GM19455 (cell line): ENCODE data around the gene LY6G5B.

ENCODE experiments used
- ATAC-seq: cut with Tn5 transposase; IDR thresholded peaks from one replicate; pipeline ENCODE4 v1.9.1; 2021; ENCODE audit not compliant: unreplicated experiment

The LY6G5B gene

GRCh38 chr6:31640612-31641011 lies 29.2 kb upstream of the LY6G5B start:
- no peak for ATAC-seq

GRCh38 chr6:31641370-31641769 lies 28.4 kb upstream of the LY6G5B start:
- no peak for ATAC-seq

GRCh38 chr6:31642798-31643570 lies 26.8 kb upstream of the LY6G5B start:
- no peak for ATAC-seq

- no peak for ATAC-seq
These were observed 25.8 kb upstream of the LY6G5B start for GRCh38 chr6:31643818-31644454.

GRCh38 chr6:31645325-31645724 lies 24.5 kb upstream of the LY6G5B start:
- ATAC-seq: no peak

GRCh38 chr6:31651602-31652191 lies 18.1 kb upstream of the LY6G5B start:
- ATAC-seq: peak; percentile 26

- ATAC-seq: peak; percentile 61
These were observed 16.7 kb upstream of the LY6G5B start for GRCh38 chr6:31652925-31653724.

- ATAC-seq: no peak
These were observed 15.0 kb upstream of the LY6G5B start for GRCh38 chr6:31654574-31655348.

GRCh38 chr6:31655349-31656237 lies 14.2 kb upstream of the LY6G5B start, which contains the start of gene APOM:
APOM (plus strand) TSS chr6:31655894; CDS start chr6:31655967, 73 bp downstream.
- no peak for ATAC-seq

- ATAC-seq: no peak
These were observed 12.2 kb upstream of the LY6G5B start for GRCh38 chr6:31657406-31658157.

GRCh38 chr6:31658158-31658688 lies 11.6 kb upstream of the LY6G5B start:
- ATAC-seq: no peak

GRCh38 chr6:31658983-31659648 lies 10.7 kb upstream of the LY6G5B start:
- ATAC-seq: no peak

GRCh38 chr6:31659649-31660380 lies 10.0 kb upstream of the LY6G5B start:
- ATAC-seq: peak; percentile 20

GRCh38 chr6:31660381-31661261 lies 9.2 kb upstream of the LY6G5B start, which contains the start of gene C6orf47:
C6orf47 (minus strand) TSS chr6:31660778; CDS start chr6:31659947, 831 bp downstream.
- peak; percentile 56 for ATAC-seq

GRCh38 chr6:31661262-31662123 lies 8.3 kb upstream of the LY6G5B start:
- no peak for ATAC-seq
